ENCODE results near the gene DPP6.

DPP6 gene

DNA sequence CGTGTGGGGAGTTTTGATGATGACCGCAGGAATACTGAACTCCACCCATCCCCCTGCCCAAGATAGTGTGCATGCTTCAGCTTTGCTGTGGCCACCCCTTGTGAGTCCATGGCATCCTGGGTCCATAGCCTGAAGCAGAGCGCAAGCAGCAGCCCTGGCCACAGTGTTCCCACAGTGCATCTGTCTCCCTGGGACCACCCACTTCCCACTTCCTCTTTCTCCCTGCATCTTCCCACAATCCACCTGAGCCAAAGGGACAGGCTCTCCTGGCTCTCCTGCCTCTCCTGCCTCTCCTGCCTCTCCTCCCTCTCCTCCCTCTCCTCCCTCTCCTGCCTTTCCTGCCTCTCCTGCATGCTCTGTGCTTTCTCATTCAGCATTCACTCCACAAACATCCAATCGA lies 800.0 kb downstream of the DPP6 start:
- no peak for DNase-seq

DNA sequence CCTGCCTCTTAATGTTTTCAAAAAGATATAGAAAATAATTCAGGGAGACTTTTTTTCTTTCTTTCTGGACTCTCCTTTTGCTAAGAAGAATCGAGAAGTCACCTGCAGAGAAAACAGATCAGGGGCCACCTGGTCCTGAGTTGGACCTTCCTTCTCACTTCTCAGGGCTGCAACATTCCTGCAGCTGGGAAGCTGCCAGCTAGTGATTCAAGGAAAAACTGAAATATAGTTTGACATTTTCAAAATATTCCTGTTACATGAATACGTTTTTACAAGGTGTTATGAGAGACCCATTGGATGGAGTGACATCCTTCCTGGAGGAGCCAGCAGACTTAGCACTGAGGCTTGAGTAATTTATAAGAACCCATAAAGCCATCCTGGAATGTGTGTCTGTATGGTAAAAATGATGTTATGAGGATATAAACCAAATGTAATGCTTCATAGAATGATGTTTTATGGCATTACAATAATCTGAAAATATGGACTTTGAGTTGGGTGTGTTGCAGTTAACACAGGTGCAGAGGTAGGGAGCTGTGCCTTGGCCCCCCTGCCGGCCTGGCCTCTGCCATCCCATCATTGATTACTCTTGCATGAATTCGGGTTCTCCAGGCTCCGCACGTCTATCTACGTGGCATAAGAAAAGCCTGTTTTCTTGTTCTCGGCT lies 801.0 kb downstream of the DPP6 start:
- DNase-seq, result no peak

DNA sequence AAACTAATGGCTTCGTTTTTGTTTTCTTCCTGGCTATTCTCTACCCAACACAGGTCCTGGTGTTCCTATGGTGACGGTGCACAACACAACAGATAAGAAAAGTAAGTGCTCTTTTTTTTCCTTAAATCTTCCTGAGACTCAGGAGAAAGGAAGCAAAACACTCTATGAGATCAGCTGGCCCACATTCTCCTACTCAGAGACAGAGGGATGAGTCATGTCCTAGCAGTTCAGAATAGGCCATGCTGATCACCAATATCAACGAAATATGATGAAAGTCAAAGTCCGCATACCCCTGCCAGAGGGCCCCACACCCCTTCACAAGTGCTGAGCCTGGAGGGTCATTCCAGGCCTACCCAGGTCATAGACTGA lies 801.5 kb downstream of the DPP6 start:
- DNase-seq, result no peak

DNA sequence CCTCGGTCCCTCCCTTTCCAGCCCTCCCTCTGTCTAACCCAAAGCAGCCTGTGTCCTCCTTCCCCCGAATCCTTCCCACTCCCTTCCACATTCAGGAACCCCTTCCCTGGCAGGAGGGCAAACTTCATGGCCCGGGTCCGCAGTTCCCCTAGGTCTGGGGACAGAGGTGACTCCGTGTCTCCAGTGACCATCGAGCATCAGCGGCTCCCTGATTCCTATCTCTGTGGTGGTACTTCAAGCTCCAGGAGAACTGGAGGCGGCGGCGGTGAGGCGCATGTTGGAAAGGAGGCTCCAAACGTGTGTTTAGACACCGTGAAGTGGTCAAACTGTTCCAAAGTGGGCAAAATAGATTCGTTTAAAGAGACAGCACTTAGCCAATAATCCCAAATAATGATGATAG lies 802.6 kb downstream of the DPP6 start:
- no peak for DNase-seq

DNA sequence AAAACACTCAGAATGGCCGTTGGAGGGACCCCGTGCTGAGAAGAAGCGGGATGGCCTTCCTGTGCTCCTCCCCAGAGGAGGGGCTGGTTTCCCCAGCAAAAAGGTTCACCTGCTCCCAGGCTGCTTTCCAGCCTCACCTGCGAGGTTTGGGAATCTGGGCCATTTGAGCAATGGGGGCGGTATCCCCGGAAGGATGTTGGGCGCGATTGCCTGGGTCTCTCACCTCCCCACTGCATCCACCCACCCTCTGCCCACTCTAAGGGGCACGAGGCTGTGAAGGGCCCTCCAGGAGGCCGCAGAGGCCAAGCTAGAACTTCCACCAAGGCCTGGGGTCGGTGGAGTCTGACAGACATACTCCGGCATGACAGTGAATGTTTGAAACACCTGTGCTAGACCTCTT lies 803.2 kb downstream of the DPP6 start:
- DNase-seq, result no peak

DNA sequence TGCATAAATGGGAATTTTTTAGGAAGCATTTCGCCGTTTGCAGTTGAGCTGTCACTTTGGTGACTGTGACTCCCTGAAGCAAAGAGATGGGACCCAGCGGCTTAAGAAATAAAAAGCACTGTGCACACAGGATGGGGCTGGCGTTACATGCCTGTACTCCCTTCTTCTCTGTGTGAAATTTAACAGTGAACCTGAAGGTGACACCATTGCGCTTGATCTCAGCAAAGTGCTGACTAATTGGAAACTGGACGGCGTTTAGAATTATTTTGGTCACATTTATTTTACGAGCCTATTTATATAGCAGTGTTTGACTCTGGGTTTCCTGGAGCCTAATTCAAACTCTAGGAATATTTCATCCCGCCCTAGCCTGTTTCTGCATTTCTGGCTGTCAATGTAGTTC lies 804.5 kb downstream of the DPP6 start:
- no peak for DNase-seq

DNA sequence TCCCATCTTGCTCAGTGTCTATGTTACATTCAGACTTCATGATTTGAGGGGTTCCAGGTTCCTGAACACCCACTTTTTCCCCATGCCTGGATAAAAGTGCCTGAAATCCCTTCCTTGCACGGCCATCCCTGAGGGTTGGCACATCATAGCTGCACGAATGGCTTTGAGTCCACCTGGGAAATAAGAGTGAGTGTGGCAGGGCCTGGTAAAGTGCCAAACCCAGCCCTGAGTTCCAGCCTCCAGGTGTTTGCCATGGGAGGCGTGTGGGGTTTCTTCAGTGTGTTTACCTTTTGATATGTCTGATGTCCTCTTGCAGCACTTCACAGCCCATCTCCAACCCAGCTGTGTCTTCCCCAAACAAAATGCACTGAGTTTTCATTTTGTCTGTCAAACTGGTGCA lies 805.0 kb downstream of the DPP6 start:
- DNase-seq, result no peak

DNA sequence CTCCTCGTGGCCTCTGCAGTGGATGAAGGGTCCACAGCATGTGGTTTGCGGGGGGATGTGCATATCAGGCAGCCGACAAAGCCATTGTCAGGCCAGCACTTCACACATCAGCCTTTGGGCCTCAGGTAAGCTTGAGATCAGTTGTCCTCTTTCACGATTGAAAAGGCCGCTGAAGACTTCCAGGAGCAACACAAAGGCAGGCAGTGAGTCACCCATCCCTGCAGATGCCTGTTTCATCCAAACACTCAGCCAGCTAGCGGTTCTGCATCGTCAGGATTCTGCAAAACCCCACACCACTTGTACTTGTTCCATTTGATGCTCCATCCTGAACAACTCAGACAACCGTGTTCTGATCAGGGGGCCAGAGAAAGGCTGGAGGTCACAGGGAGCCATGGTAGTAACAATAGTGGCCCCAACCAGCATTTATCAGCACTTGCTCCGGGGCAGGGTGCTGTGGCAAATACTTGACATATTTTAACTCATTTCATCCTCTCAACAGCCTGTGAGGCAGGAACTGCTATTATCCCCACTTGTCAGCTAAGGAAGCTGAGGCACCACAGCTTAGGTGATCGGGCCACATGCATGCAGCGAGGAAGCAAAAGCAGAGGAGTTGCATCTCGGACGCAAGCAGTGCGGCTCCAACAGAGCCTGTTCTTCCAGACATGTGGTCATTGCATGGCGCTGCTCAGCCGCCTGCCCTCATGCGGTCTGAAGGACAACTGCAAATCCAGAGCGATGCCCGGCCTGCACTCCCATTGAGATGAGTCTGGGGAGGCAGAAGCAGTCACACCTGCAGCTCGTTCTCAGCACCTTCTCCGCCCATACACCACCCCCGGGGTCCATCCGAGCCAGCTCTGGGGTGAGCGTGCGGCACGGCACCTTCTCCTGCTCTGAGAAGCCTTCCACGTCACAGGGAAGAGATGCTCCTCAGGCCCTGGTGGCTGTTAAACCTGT lies 805.8 kb downstream of the DPP6 start:
- DNase-seq, result no peak

DNA sequence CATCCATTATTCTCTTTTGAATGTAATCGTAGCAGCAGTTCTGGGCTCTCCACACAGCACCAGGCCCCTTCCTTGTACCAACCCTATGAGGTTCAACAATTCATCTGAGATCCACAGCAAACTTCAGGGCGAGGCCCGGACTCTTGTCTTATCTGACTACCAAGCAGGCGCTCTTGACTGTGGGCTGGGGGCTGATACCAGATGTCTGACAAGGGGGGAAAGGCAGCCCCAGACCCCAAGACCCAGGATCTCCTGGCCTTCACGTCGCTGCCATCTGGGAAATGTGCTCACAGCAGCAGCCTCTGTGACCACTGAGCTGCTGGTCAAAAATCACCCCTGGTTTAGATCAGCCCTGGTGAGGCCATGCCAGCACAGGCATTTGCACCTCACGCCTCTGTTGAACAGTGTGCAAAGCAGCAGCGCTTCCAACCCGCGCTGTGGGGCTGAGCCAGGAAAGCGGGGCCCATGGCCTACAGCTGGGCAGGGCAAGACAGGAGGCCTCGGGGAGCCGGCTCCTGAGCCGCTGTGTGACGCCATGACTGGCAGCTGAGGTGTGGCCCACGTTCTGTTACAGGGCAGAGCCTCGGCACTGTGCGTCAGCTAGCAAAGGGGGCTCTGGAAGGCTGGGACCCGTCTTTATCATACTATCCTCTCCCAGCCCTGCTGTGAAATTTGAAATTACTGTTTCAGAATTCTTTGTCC lies 806.8 kb downstream of the DPP6 start:
- no peak for DNase-seq

DNA sequence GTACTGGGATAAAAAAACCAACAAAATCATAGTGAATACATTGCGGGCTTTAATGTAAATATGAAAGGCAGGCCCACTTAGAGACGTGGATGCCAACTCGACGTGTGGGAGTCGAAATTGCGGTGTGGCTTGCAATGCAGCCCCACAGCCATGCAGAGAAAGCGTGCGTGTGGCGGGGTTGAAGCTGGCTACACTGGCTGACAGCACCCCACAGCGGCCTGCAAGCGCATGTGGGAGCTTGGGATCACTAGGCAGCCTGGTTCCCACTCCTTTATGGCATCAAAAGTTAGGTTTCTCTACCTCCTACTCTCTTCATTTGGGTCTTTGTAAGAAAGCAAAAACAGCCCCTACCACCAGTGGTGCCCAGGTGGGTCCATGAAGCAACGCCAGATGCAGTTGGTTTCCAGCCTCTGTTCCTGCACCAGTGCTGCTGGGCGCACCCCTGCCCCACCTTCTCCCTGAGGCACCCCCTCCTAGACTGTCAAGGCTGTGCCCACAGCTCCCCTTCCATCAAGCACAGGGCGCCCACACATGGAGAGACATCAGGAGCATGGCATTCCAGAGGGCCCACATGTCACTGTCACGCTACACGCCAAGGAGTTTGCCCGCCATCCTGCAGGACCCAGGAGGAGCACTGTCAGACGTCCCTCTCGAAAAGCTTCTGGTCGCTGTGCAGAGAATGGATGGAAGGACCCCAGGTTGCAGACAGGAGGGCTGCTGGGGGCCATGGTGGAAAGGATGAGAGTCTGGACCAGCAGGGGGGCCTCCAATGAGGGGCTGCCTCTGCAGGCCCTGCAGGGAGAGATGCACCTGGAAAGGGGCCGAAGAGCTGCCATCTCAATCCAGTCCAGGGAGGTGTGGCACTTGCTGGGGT lies 807.8 kb downstream of the DPP6 start:
- DNase-seq, result no peak

DNA sequence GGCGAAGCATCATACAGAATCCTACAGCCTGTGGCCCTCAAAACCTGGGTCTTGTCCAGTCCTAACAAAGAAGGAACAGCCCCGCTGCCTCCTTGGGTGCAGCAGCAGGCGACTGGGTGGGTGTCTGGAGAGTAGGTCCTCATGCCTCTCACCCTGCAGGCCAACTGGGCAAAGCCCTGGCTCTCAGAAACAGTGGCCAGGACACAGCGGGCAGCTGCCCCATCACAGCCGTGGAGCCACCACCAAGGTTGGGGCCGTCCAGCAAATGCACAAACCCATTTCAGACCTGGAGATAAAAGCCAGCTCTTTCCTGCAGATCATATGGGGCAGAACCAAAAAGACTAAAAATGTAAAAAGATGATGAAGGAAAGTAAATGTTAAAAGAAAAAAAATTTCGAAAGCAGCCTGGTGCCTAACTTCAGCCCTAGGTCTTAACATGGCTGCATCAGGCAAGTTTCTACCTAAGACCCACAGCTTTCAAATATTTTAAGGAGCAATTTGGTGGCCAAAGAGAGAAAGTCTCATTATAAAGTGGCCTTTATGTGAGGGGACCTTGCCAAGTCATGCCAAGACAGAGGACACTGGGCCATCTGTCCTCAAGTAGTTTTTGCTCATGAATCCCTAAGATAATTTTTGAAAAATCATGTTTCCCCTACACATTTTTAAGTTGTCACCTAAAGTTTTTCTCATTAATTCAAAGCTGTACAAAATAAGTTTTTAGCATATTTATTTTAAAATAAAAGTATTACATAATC lies 808.6 kb downstream of the DPP6 start:
- no peak for DNase-seq

DNA sequence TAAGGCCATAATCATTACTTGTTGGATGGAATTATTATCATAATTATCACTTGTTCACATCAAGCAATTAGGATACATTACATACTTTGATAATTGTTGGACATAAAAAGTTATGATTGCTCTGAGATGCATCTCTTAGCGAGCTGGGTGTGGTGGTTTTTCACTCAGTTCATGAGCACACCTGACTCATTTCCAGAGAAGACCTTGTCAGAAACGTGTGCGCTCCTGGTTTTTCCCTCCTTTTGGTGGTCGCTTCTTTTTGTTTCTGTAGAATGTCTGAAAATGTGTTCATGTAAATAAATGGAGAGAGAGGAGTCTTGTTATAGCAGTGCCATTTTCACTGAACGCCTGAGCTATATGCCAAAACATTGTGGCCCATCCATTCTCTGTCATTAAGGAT lies 809.4 kb downstream of the DPP6 start:
- DNase-seq, result no peak

DNA sequence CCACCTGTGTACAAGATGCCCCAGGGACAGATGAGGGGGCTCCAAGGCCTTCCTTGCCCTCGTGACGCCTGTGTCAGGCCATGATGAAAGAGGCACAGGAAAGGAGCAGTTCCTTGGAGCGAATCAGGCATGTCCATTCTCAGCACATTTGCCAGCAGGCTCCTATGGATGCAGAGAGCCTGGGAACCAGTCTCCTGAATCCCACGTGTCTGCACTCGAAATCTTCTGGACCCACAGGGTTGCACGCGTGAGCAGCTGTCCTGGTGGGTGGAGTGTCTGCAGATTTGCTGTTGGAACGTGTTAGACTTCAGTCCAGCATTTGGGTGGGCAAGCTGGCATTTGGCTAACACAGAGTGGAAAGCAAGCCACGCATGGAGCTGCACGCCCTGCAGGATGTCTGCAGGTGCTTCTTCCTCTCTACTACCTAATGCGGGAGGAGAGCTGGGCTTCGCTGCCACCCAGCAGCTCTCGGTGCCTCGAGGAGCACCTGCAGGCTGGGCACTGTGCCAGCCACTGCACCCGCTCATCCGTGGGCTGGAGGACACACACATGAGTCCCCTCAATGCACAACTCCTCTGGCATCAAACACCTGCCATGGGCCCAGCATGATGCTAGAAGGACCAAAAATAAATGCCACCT lies 810.1 kb downstream of the DPP6 start:
- peak; percentile 55 for DNase-seq

DNA sequence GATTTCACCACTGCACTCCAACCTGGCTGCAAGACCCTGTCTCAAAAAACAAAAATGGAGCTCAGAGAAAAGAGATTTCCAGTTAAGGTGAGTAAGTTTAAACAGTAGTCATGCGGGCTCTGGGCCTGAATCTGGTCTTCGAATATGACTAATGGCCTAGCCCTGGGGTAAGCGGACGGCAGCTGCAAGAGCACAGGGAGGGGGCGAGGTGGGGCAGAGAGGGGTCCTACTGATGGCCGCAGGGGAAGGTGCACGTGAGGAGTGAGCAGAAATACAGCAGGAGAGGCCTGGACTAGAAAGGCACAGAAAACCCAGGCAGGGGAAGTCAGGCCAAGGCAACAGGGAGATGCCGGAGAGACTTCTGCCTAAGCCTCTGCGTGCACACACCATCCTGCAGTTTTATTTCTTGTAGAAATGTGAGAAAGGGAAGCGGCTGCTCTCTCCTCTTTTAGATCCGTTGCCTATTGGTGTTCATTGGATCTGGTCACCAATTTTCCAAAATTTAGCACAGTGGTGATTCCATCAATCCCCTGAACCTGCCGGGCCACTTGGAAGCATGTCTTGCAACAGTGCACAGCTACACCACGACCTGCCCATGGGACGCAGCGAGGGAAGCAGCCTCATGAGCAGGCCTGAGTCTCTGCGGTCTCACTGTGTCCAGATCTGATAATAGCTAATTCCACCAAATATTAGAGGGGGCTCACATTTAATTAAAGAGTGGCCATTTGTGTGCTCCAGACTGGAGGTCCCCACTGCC lies 811.7 kb downstream of the DPP6 start:
- no peak for DNase-seq

DNA sequence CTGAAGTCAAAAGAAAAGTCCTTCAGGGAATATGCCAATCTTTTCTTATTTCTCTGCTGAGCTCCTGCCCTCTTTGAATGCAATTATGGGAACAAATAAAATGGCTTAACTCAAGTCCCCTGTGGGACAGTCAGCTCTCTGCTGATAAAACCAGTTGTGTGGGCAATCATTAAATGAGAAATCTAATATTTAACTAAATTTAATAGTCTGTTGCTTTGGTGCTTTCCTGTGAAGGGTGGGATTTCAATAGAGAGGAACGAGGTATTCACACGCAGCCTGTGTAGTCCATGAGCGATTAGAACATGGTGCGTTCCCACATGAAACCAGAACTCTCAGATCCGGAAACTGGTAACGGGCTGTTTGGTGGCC lies 812.3 kb downstream of the DPP6 start:
- no peak for DNase-seq

DNA sequence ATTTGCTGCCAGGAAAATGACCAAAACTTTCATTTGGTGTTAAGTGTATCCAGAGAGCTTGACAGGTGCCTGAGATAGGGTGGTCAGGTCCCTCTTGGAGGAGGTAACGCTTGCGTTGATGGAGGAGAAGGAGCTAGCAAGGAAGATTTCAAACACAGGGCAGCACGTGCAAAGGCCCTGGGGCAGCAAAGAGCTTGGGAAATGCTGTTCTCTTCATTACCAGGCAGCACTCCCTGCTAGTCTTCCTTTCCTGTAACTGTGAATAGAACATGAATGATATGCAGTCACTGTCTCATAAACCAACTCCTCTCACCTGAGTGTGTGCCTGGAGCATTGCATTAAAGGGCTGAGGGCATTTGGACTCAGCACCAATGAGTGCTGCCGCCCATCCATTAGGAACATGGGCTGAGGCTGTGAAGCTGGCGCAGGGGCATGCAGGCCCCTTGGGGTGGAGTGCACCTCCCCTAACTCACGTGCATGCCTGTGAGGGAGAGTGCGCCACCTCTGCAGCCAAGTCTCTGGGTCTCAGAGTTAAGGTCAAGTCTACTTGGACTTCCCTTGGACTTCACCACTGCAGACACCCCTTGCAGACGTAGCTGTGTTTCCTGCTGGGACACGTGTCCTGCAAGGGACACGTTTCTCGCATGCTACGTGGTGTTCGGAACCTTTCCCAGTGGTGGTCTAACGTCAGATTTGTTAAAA lies 813.9 kb downstream of the DPP6 start:
- DNase-seq, result no peak

DNA sequence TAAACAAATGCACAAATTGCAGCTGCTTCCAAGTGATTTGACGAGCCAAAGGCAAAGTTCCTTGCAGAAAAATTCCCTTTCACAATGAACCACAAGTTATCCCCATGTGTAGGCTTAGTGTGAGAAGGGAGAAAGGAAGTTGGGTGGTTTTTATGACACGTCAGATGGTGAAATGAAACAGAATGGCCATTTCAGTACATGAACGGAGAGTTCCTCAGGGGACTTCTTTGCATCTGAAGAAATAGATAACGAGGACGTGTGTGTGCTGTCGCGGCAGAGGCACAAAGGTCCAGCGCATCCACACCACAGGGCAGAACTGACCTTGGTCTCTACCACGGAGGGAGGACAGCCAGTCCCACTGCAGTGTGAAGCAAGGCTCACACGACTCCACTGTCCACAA lies 814.9 kb downstream of the DPP6 start:
- DNase-seq, result no peak

DNA sequence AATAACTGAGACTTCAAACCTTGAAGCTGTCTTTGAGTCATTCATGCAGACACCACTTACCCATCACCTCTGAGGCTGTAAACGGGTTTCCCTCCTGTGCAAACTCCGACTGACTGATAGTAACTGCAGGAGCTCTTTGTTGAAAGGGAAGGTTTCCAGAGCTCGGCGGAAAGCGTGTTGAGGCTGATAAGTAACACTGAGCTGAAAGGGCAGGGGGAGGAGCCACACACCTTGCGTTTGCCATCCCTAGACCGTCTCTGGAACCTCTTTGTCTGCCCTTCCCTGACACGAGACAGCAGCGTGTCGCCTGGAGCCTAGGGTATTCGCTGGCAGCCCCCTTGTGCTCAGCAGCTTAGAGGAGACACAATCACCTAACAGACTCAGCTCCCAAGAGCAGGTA lies 816.7 kb downstream of the DPP6 start:
- DNase-seq, result no peak

DNA sequence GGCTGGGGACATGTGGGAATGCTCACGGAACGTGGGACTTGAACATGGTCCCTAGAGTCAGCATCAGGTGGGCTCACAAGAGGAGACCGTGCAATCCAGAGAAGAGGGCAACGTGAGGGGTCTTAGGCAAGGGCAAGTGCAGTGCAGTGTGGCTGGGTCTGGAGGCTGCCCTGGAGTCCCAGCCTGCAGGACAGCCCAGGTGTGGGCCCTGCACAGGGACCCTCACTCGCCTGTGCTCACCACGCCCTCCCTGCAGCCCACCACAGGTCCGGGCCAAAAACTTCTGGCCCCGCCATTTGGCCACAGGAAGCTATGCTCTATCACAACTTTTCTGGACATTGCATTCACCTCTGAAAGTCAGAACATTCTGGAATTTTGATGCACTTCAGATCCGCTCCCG lies 817.2 kb downstream of the DPP6 start:
- DNase-seq, result no peak

DNA sequence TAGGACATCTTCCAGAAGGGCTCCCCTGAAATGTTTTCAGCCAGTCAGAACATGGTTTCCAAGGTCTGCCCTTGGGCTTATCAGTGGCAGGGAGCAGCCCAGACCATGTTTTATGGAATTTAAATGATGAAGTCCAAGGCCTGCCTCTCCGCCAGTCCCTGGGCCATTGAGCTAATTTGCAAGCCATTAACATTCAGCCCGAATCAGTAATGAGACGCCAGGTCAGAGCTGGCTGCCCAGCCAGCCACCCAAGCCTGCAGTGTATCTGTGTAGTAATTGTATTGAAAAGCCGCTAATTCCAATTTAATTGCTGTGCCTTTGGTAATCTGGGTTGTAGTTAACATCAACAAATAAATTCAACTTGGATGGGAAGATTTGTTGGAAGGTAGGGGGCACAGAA lies 819.3 kb downstream of the DPP6 start:
- DNase-seq, result peak; percentile 16
